SU-DHL-6 (cell line): Measurements from ENCODE around the gene PRELP.

Source experiments
- CTCF ChIP-seq: fragments of 200-600 bp; sonication (generic); IDR thresholded peaks from one replicate; pipeline ENCODE4 v1.5.1; 2017; ENCODE audit warnings: antibody characterized with exemption, mild to moderate bottlenecking, low read length, moderate library complexity; ENCODE audit not compliant: insufficient read depth, poor library complexity, severe bottlenecking
- EZH2phosphoT487 ChIP-seq: fragments of 200-600 bp; sonication (generic), shearing (Covaris generic); conservative IDR thresholded peaks from 2 replicates; pipeline ENCODE4 v1.6.1; 2018; ENCODE audit warnings: mild to moderate bottlenecking, antibody characterized with exemption, low read length, moderate library complexity, mixed read lengths

GRCh38 chr1:203500279-203500678 is 24.7 kb downstream of the PRELP start:
- TF ChIP-seq CTCF (no peak), EZH2phosphoT487 (no peak)
